Bronchial epithelial cell (primary cell): ENCODE results near the gene MICAL3. TPM values are rescaled to one million over a fixed set of nuclear protein-coding genes. Genes with fewer than 3 reads are reported as not detected.

Source experiments
- DNase-seq: peaks from one replicate; pipeline ENCODE4 v3.0.0-alpha.2; 2010; ENCODE audit warnings: low read depth
- FAIRE-seq: peaks from 2 replicates; lab custom pipeline; 2011; peaks lifted over from hg19 to GRCh38; lab: Jason Lieb, UNC
- H3K27me3 ChIP-seq: 2 replicates; pipeline ENCODE4 v1.5.1; 2011; ENCODE audit warnings: low read length; ENCODE audit not compliant: control insufficient read depth, insufficient read depth
- H3K36me3 ChIP-seq: 2 replicates; pipeline ENCODE4 v1.5.1; 2011; ENCODE audit warnings: low read length; ENCODE audit not compliant: control insufficient read depth, insufficient read depth
- H3K4me3 ChIP-seq: 2 replicates; pipeline ENCODE4 v1.5.1; 2011; ENCODE audit warnings: mild to moderate bottlenecking, low read depth, low read length, control low read depth
- total RNA-seq: library from RNA; depleted of rRNA; stranded (reverse); fragments of >200 nt; gene quantifications from 2 replicates; pipeline ENCODE4 v1.2.1, GENCODE V29; 2014
- TF ChIP-seq, protein P1 (sequence below): IDR thresholded peaks from 2 replicates; pipeline ENCODE4 v1.5.1; 2011; ENCODE audit warnings: mild to moderate bottlenecking, moderate library complexity, low read length, control low read depth, inconsistent platforms; ENCODE audit not compliant: insufficient read depth, severe bottlenecking

Gene MICAL3
- total RNA-seq, 1 donor from 2014 or later, result 13.4 TPM

DNA sequence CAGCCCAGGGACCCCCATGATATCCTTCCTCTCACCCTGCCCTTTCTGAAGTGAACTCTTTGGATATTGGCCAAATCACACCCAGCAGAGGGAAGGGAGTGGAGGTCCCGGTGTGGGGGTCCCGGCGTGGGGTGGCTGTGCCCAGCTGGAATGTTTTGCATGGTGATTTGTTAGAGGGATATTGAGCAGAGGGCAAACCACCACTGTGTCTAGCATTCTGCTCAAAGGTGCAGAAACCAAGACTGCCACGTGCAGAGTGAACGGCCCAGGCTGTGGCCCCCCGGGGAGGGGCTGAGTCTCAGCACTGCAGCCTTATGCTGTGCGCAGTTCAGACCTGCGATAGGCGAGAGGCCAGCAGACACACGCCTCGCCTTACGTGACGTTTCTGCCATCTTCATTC lies 242.2 kb downstream of the MICAL3 start:
- H3K4me3 ChIP-seq, result no peak overlapping the region
- no peak for DNase-seq
- no peak for FAIRE-seq
- TF ChIP-seq, protein P1, sequence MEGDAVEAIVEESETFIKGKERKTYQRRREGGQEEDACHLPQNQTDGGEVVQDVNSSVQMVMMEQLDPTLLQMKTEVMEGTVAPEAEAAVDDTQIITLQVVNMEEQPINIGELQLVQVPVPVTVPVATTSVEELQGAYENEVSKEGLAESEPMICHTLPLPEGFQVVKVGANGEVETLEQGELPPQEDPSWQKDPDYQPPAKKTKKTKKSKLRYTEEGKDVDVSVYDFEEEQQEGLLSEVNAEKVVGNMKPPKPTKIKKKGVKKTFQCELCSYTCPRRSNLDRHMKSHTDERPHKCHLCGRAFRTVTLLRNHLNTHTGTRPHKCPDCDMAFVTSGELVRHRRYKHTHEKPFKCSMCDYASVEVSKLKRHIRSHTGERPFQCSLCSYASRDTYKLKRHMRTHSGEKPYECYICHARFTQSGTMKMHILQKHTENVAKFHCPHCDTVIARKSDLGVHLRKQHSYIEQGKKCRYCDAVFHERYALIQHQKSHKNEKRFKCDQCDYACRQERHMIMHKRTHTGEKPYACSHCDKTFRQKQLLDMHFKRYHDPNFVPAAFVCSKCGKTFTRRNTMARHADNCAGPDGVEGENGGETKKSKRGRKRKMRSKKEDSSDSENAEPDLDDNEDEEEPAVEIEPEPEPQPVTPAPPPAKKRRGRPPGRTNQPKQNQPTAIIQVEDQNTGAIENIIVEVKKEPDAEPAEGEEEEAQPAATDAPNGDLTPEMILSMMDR, result no peak
- H3K27me3 ChIP-seq, result peaks cover 4% of the 10 kb centered on the region
- no peaks in the 10 kb centered on the region for H3K36me3 ChIP-seq

DNA sequence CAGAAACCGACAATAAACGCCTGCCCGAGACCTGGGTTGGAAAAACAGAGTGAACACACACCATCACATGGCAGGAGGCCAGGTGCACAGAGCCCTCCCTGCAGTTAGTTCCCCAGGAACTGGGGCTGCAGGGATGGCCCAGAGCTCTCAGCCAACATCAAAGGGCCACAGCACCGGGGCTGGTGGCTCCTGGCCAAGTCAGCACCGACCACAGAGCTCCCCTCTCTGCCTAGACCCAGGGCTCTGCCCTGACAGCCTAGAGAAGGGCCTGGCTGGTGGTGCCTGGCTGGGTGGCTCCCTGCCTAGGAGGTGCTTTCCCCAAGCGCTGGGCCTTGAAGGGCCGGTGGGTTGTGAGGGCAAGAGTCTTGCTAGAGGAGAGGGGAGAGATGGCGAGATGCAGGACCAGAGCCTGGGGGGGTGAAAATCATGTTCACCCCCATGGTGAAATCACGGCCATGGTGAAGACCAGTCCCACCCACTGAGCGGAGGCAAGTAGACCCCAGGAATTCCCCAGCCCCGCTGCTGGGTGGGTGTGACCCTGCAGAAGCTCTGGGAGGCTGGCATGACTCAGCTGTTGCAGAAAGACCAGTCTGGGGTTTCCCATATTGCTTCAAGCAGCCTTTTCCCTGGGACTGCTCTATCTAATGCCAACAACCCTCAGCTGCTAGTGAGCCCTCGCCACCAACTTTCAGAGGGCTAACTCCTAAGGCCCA lies 242.9 kb downstream of the MICAL3 start:
- peak; percentile 92 for DNase-seq
- H3K4me3 ChIP-seq, result no peak overlapping the region
- TF ChIP-seq, protein P1, result no peak

DNA sequence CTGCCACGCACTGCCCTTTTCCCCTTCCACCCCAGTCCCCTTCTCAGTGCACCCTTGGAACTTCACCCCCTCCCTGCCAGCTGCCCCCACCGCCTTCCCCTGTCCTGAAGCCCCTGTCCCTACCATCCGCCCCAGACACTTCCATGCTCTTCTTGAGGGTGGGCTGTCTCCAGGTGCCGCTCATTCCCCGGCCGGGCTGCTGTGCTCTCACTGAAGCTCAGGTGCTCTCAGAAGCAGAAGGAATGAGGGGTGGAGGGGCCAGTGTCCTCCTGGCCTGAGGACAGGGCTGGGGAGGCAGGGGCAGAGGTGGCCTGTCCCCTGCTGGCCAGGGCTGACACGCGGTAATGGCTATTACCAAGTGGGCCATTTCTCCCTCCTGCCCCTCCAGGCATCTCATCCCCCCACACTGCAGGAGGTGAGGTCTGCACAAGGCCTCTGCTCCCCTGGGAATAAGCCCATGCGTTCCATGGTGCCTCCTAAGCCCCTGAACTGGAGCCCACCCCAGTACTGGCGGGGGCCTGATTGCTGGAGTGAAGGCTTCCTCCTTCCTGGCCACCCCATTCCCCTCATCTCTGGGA lies 243.5 kb downstream of the MICAL3 start:
- TF ChIP-seq, protein P1, result no peak
- Histone ChIP-seq H3K36me3 (no peaks in the 10 kb centered on the region), H3K4me3 (no peak overlapping the region), H3K27me3 (peaks cover 4% of the 10 kb centered on the region)
- FAIRE-seq (no peak), DNase-seq (no peak)

More for the DNA sequence above, 242.9 kb downstream of the MICAL3 start:
- Histone ChIP-seq H3K36me3 (no peaks in the 10 kb centered on the region), H3K27me3 (peaks cover 4% of the 10 kb centered on the region)
- FAIRE-seq, result no peak

DNA sequence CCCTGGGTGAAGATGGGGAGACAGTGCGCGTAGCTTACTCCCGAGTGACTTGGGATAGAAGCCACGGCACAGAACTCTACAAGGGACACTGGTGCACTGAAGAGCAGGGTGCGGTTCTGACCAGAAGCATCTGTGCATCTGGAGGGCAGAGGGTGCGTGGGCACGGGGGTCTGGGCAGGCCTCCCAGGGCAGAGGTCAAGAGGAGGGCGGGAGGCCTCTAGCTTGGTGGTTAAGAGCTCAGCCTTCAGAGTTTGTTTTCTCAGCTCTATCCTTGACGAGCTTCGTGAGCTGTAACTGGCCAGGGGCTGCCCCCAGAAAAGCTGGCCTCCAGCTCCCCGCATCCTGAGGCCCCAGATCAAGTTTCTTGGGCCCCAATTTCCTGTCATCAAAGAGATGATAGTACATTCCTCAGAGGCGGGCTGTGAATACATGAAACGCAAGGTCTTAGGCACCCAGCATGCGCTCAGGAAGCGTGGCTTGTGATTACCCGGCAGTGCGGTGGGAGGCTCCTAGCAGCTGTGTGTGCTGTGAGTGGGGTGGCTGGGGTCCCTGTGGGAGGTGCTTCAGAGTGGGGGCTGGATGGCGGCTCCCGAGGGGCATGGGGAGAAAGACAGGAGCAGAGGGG lies 244.1 kb downstream of the MICAL3 start:
- no peak overlapping the region for H3K4me3 ChIP-seq
- FAIRE-seq, result no peak
- peaks cover 4% of the 10 kb centered on the region for H3K27me3 ChIP-seq
- no peak for DNase-seq
- H3K36me3 ChIP-seq, result no peaks in the 10 kb centered on the region
- TF ChIP-seq, protein P1, result no peak

DNA sequence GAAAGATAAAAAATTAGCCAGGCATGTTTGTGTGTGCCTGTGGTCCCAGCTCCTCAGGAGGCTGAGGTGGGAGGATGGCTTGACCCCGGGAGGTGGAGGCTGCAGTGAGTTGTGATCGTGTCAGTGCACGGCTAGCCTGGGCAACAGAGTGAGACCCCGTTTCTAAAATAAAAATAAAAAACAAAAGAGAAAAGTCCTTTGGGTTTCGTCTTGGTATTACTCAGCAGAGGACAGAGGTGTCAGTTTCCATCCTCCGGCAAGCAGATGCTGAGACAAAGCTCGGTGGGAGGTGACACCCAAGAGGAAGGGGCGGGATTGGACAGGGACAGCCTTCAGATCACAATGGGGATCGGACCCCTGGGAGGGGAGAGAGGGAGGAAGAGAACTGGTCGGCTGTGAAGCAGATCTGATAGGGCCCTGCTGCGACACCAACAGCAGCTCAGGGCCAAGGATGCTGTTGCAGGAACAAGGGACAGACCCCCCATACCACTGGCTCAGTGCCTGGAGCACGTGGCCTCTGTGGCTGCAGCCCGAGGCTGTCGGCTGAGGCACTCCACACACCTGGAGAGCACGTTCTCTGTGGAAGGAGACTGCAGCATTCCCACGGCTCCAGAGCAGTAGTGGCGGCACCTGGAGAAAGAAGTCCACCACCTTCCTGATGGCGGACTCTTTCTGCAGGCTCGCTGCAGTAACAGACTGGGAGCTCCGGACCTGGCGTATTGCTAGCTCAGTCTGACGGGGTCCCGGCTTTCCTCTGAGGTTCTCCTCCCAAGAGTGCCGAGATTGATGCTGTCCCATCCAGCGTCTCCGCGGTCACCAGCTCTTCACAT lies 244.9 kb downstream of the MICAL3 start:
- no peak overlapping the region for H3K4me3 ChIP-seq
- no peaks in the 10 kb centered on the region for H3K36me3 ChIP-seq
- DNase-seq (no peak), FAIRE-seq (no peak)
- TF ChIP-seq, protein P1, result no peak
- H3K27me3 ChIP-seq, result peaks cover 4% of the 10 kb centered on the region
